MM.1S (cell line): ENCODE results near the gene SERPINA12.

Experiments
- DNase-seq: peaks from one replicate; pipeline ENCODE4 v3.0.0-alpha.2; 2015
- H2AFZ ChIP-seq: fragments of 300-600 bp; sonication (generic); 2 replicates; pipeline ENCODE4 v1.6.0; 2016; ENCODE audit warnings: antibody characterized with exemption, low read length
- H3F3A ChIP-seq: fragments of 300-600 bp; sonication (generic); 2 replicates; pipeline ENCODE4 v1.6.1; 2016; ENCODE audit warnings: mild to moderate bottlenecking, antibody characterized with exemption, low read length, moderate library complexity, mixed read lengths; ENCODE audit not compliant: insufficient read depth
- H3K27ac ChIP-seq: fragments of 300-600 bp; sonication (generic); 2 replicates; pipeline ENCODE4 v1.5.1; 2016; ENCODE audit warnings: mild to moderate bottlenecking, low read length
- H3K27me3 ChIP-seq: fragments of 300-600 bp; sonication (generic); replicated peaks from 2 replicates; pipeline ENCODE4 v1.6.0; 2016; ENCODE audit warnings: low read length; ENCODE audit not compliant: insufficient read depth
- H3K36me3 ChIP-seq: fragments of 300-600 bp; sonication (generic); replicated peaks from 2 replicates; pipeline ENCODE4 v1.6.1; 2016; ENCODE audit warnings: mild to moderate bottlenecking, low read length, mixed read lengths; ENCODE audit not compliant: insufficient read depth
- H3K4me1 ChIP-seq: fragments of 300-600 bp; sonication (generic); 2 replicates; pipeline ENCODE4 v1.6.1; 2016; ENCODE audit warnings: low read length, mixed read lengths
- H3K4me2 ChIP-seq: fragments of 300-600 bp; sonication (generic); 2 replicates; pipeline ENCODE4 v1.6.0; 2016; ENCODE audit warnings: low read depth, low read length
- H3K4me3 ChIP-seq: fragments of 300-600 bp; sonication (generic); 2 replicates; pipeline ENCODE4 v1.5.1; 2016; ENCODE audit warnings: low read length, mixed read lengths
- H3K79me2 ChIP-seq: fragments of 300-600 bp; sonication (generic); 2 replicates; pipeline ENCODE4 v1.6.1; 2016; ENCODE audit warnings: mixed run types, low read length, mixed read lengths
- H3K9ac ChIP-seq: fragments of 300-600 bp; sonication (generic); 2 replicates; pipeline ENCODE4 v1.6.1; 2016; ENCODE audit warnings: low read length, mixed read lengths
- H3K9me2 ChIP-seq: fragments of 300-600 bp; sonication (generic); replicated peaks from 2 replicates; pipeline ENCODE4 v1.6.1; 2016; ENCODE audit warnings: mild to moderate bottlenecking, low read length, mixed read lengths; ENCODE audit not compliant: insufficient read depth
- H3K9me3 ChIP-seq: fragments of 300-600 bp; sonication (generic); replicated peaks from 2 replicates; pipeline ENCODE4 v1.6.1; 2016; ENCODE audit warnings: mild to moderate bottlenecking, low read length, mixed read lengths; ENCODE audit not compliant: insufficient read depth
- H4K20me1 ChIP-seq: fragments of 300-600 bp; sonication (generic); 2 replicates; pipeline ENCODE4 v1.6.1; 2016; ENCODE audit warnings: mild to moderate bottlenecking, low read length, moderate library complexity, mixed read lengths; ENCODE audit not compliant: insufficient read depth
- EZH2 ChIP-seq: fragments of 300-600 bp; sonication (generic); optimal IDR thresholded peaks from 2 replicates; pipeline ENCODE3; 2017; ENCODE audit warnings: low read depth, mild to moderate bottlenecking, antibody characterized with exemption, low read length, mixed read lengths
- EZH2phosphoT487 ChIP-seq: fragments of 300-600 bp; sonication (generic); IDR thresholded peaks from 2 replicates; pipeline ENCODE4 v1.6.1; 2018; ENCODE audit warnings: antibody characterized with exemption, low read length
- TF ChIP-seq, protein P1 (sequence below): fragments of 300-600 bp; sonication (generic); IDR thresholded peaks from 2 replicates; pipeline ENCODE4 v1.5.1; 2016; ENCODE audit warnings: antibody characterized with exemption, low read length, mixed read lengths

Gene SERPINA12, protein sequence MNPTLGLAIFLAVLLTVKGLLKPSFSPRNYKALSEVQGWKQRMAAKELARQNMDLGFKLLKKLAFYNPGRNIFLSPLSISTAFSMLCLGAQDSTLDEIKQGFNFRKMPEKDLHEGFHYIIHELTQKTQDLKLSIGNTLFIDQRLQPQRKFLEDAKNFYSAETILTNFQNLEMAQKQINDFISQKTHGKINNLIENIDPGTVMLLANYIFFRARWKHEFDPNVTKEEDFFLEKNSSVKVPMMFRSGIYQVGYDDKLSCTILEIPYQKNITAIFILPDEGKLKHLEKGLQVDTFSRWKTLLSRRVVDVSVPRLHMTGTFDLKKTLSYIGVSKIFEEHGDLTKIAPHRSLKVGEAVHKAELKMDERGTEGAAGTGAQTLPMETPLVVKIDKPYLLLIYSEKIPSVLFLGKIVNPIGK

DNA sequence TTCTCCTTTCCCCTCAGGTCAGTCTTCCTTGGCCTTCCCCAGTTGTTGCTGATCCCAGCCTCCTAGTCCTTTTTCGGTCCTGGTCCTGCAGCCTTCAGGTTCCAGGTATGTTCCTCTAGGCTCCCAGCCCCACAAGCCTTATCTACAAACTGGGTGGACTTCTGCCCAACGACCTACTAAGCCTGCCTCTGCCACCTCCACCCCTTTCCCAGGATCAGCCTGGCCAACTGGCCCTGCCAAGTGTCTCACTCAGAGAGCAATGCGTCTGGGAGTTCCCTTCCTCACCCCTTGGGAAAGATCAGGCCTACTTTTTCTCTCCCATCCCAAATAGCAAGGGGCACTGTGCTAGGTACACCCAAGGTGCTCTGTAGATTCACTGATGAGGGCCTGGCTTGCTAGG, at the start of gene SERPINA12:
TSS of gene SERPINA12 (minus strand) at position 114 of the 400 bp plus-strand sequence. CDS start 11,072 bp downstream, outside the sequence.
- Histone ChIP-seq H3K4me2 (no peak within 1 kb of the TSS), H3K79me2 (no peaks in the 10 kb centered on the region), H2AFZ (no peak within 1 kb of the TSS), H3K4me1 (no peaks in the 10 kb centered on the region), H4K20me1 (no peaks in the 10 kb centered on the region), H3K27ac (no peak within 1 kb of the TSS), H3K9ac (no peak within 1 kb of the TSS), H3K36me3 (no peaks in the 10 kb centered on the region), H3K4me3 (no peak within 1 kb of the TSS), H3K9me3 (no peaks in the 10 kb centered on the region), H3K9me2 (no peaks in the 10 kb centered on the region), H3K27me3 (no peaks in the 10 kb centered on the region), H3F3A (no peaks in the 10 kb centered on the region)
- no peak for TF ChIP-seq EZH2
- TF ChIP-seq EZH2phosphoT487 = no peak
- TF ChIP-seq, protein P1, sequence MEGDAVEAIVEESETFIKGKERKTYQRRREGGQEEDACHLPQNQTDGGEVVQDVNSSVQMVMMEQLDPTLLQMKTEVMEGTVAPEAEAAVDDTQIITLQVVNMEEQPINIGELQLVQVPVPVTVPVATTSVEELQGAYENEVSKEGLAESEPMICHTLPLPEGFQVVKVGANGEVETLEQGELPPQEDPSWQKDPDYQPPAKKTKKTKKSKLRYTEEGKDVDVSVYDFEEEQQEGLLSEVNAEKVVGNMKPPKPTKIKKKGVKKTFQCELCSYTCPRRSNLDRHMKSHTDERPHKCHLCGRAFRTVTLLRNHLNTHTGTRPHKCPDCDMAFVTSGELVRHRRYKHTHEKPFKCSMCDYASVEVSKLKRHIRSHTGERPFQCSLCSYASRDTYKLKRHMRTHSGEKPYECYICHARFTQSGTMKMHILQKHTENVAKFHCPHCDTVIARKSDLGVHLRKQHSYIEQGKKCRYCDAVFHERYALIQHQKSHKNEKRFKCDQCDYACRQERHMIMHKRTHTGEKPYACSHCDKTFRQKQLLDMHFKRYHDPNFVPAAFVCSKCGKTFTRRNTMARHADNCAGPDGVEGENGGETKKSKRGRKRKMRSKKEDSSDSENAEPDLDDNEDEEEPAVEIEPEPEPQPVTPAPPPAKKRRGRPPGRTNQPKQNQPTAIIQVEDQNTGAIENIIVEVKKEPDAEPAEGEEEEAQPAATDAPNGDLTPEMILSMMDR = no peak
- no peak for DNase-seq

- no peak overlapping the region for H3K4me2 ChIP-seq
- no peak overlapping the region for H2AFZ ChIP-seq
- no peaks in the 10 kb centered on the region for H3K79me2 ChIP-seq
- H3F3A ChIP-seq = no peaks in the 10 kb centered on the region
- H3K4me3 ChIP-seq = no peak overlapping the region
- H3K4me1 ChIP-seq = no peaks in the 10 kb centered on the region
- H3K9me3 ChIP-seq = no peaks in the 10 kb centered on the region
- TF ChIP-seq EZH2 = no peak
- TF ChIP-seq, protein P1 = no peak
- no peak for TF ChIP-seq EZH2phosphoT487
- H3K36me3 ChIP-seq = no peaks in the 10 kb centered on the region
- H3K27me3 ChIP-seq = no peaks in the 10 kb centered on the region
- H3K9me2 ChIP-seq = no peaks in the 10 kb centered on the region
- no peaks in the 10 kb centered on the region for H4K20me1 ChIP-seq
- H3K27ac ChIP-seq = no peak overlapping the region
- H3K9ac ChIP-seq = no peak overlapping the region
- no peak for DNase-seq
Observed at GRCh38 chr14:94558842-94559241, 49.6 kb upstream of the SERPINA12 start.

- H3K4me3 ChIP-seq = no peak overlapping the region
- no peak overlapping the region for H3K4me2 ChIP-seq
- no peaks in the 10 kb centered on the region for H3K9me2 ChIP-seq
- H3K36me3 ChIP-seq = no peaks in the 10 kb centered on the region
- no peak overlapping the region for H3K27ac ChIP-seq
- H3K4me1 ChIP-seq = no peaks in the 10 kb centered on the region
- no peak overlapping the region for H2AFZ ChIP-seq
- no peaks in the 10 kb centered on the region for H3K79me2 ChIP-seq
- DNase-seq = no peak
- no peaks in the 10 kb centered on the region for H3K9me3 ChIP-seq
- no peaks in the 10 kb centered on the region for H4K20me1 ChIP-seq
- H3K27me3 ChIP-seq = no peaks in the 10 kb centered on the region
- TF ChIP-seq EZH2 = no peak
- TF ChIP-seq, protein P1 = no peak
- no peak for TF ChIP-seq EZH2phosphoT487
- H3K9ac ChIP-seq = no peak overlapping the region
- no peaks in the 10 kb centered on the region for H3F3A ChIP-seq
Observed at GRCh38 chr14:94557327-94557726, 48.1 kb upstream of the SERPINA12 start.
